GM18499 (cell line): ENCODE results near the gene HRH3.

Source experiments
- ATAC-seq: cut with Tn5 transposase; IDR thresholded peaks from one replicate; pipeline ENCODE4 v1.9.1; 2021; ENCODE audit warnings: moderate number of reproducible peaks; ENCODE audit not compliant: insufficient read depth, unreplicated experiment

Gene HRH3

GRCh38 chr20:62219992-62220665, at the start of gene HRH3:
Gene HRH3, minus strand, starts transcription at chr20:62220278. Its CDS starts 308 bp downstream, at chr20:62219970.
- no peak for ATAC-seq

DNA sequence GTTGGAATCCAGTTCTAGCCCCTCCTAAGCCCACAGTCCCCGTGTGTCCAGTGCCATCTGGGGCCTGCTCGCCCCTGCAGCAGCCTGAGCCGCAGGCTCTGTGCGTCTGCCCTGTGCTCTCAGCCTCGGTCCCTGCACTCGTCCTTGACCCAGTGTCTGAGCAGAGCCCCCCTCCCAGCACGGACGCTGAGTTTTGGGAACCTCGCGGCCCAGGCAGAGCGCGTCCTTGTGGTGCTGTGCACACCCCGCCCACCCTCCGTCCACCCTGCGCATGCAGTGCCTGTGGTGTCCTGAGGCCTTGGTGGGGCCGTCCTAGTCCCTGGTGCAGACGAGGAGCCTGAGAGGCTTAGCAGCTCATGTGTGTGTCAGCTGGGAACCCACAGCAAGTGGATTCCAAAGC, 49.8 kb upstream of the HRH3 start:
- ATAC-seq = no peak

- no peak for ATAC-seq
Measured at GRCh38 chr20:62269378-62269777, 49.3 kb upstream of the HRH3 start.

DNA sequence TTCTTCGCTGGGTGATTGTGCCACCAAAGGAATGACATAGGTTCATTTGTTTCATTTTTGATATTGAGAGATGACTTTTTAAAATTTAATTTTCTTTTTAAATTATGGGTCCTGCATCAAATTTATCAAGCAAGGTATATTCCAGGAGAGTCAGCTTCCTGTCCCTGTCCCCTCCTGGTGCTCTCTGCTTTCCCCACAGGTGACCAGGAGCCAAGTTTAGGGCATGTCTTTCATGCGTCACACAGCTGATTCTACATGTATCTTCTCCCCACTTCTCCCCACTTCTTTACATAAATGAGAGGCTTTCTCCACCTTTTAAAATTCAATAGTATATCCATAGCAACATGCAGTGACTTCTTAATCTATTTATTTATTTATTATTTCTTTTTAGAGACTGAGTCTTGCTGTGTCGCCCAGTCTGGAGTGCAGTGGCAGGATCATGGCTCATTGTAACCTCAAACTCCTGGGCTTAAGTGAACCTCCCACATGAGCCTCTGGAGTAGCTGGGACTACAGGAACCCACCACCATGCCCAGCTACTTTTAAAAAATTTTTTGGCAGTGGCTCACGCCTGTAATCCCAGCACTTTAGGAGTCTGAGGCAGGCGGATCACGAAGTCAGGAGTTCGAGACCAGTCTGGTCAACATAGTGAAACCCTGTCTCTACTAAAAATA, 48.3 kb upstream of the HRH3 start:
- no peak for ATAC-seq

GRCh38 chr20:62267543-62267942, 47.5 kb upstream of the HRH3 start:
- no peak for ATAC-seq

- ATAC-seq = no peak
Measured at GRCh38 chr20:62266851-62267250, 46.8 kb upstream of the HRH3 start.

GRCh38 chr20:62266340-62266739, 46.3 kb upstream of the HRH3 start:
- no peak for ATAC-seq

- ATAC-seq = no peak
Measured at GRCh38 chr20:62265365-62265764, 45.3 kb upstream of the HRH3 start.

GRCh38 chr20:62263396-62263795, 43.3 kb upstream of the HRH3 start:
- no peak for ATAC-seq

GRCh38 chr20:62262064-62262463, 42.0 kb upstream of the HRH3 start:
- no peak for ATAC-seq

DNA sequence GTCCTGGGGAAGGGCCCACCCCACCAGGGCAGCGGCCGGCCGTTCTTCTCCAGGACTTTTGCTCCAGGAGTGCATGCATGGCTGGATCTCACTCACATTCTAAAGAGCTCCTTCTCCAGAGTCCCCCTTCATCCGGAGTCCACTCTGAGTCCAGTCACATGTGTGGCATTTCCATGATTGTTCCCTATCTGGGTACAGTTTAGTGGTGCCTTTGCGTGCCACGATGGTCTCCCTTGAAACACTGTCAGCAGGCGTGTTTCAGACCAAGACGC, 39.2 kb upstream of the HRH3 start:
- ATAC-seq = no peak

DNA sequence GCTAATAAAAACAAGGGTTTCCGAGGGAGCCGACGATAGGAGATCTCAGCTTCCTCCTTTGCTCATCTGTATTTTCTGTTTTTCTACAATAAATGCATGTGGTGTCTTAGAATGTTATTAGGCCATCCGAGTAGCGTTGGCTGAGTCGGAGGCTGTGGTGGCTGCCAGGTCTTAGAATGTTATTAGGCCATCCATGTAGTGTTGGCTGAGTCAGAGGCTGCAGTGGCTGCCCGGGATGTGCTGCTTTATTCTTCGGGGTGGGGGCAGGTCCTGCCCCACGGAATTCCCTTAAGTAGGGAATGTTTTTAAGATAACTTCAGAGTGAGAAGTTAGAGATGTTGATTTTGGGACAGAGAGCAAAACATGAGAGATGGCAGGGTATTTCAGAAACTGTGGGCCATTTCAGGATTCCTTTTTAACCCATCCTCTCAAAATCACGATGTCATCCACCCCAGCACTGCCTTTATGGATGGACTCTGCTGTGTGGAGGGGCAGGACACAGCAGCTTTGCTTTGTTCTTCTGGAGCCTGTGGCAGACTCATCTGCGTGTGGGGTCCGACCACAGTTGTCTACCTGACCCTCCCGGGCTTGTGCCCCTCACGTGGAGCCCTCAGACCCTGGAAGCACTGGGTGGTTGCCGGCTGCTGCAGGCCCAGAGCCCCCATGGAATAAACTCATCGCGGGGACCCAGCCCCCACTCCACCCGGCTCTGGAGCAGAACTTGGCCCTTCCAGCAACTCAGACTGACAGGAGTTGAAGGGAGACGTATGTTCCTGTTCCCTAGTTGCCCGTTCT, 38.6 kb upstream of the HRH3 start:
- ATAC-seq = no peak

GRCh38 chr20:62255976-62256375, 35.9 kb upstream of the HRH3 start:
- no peak for ATAC-seq

DNA sequence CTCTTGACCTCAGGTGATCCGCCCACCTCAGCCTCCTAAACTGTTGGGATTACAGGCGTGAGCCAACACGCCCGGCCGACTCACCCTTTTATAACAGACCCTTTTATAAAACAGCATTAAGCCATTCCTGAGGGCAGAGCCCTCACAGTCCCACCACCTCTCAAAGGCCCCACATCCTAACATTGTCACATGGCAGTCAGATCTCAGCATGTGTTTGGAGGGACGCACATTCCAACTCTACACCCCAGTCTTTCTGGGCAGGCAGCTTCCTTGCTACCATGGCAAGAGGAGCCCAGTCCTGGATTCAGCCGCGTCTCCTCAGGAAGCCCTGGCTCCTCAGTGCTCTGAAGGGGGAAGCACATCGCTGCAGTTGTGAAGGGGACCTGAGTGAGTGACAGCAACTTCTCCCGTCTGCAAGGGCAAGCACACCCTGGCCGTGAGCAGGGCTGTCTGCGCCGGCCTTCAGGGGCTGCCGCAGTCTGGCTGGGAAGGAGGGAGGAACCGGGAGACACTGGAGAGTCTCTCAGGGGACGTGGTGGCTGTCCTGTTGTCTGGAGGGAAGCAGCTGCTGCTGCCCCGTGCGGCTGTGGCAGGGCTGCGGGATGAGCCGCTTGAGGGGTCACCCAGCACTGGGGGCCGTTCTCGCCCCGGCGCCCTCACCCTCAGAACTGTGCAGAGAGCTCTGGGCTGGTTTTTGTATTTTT, 34.1 kb upstream of the HRH3 start:
- ATAC-seq = no peak

DNA sequence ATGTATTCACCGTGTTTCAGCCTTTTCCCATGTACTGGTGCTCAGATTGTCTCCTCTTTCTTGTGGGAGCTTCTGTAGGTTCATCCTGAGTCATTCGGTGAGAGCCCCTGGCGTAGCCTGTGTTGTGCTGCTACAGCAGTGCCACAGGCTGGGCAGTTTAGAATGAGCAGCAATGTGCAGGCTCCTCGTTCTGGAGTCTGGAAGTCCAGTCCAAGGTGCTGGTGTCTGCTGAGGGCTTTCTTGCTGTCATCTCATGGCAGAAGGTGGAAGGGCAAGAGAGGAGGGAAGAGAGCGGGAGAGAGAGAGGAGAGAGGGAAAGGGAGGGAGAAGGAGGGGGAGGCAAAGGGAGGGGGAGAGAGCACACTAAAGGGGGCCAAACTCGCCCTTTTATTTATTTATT, 33.3 kb upstream of the HRH3 start:
- ATAC-seq = no peak

DNA sequence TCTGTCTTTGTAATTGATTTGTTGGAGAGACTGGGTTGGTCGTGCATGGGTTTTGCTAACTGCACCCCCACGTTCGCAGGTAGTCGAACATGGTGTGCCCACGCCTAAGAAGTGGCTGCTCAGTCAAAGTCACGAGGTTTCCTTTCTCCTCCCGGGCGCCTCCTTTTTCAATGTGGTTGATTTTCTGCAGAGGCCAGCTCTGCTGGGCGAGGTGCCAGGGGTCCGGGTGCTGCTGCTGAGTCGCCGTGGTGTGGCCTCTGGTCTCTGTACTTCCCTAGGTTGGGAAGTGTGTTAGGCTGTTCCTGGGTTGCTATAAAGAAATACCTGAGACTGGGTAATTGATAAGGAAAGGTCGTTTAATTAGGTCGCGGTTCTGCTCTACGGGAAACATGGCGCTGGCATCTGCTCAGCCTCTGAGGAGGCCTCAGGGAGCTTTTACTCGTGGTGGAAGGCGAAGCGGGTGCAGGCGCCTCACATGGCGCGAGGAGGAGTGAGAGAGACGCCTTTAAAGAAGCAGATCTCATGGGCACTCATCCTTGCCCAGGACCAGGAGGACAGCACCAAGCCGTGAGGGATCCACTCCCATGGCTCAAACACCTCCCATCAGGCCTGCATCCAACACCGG, 32.4 kb upstream of the HRH3 start:
- no peak for ATAC-seq

DNA sequence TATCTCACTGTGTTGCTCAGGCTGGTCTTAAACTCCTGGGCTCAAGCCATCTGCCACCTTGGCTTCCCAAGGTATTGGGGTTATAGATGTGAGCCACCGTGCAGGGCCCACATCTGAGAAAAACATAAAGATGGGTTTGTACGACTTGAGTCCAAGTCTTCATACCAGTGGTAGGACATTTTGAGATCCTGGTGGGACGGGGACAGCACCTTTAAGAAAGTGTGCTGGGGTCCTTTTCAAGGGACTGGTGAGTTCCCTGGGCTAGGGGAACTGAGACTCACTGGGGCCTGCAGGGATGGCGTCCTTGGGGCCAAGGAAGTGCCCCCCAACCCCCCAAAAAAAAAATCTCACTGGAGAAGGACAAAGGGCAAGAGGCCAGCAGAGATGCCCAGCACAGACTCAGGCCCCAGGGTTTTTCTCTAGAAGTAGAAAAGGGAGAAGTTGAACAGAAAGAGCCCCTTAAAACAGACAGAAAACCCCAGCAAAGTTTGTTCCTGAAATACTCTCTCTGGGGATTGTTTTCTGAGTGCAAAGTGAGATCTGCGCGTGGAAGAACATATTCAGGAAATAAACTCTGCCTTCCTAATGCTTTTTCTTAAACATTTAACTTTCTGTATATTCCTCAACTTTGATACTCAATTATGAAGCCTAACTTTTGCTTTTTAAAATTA, 28.9 kb upstream of the HRH3 start:
- no peak for ATAC-seq

DNA sequence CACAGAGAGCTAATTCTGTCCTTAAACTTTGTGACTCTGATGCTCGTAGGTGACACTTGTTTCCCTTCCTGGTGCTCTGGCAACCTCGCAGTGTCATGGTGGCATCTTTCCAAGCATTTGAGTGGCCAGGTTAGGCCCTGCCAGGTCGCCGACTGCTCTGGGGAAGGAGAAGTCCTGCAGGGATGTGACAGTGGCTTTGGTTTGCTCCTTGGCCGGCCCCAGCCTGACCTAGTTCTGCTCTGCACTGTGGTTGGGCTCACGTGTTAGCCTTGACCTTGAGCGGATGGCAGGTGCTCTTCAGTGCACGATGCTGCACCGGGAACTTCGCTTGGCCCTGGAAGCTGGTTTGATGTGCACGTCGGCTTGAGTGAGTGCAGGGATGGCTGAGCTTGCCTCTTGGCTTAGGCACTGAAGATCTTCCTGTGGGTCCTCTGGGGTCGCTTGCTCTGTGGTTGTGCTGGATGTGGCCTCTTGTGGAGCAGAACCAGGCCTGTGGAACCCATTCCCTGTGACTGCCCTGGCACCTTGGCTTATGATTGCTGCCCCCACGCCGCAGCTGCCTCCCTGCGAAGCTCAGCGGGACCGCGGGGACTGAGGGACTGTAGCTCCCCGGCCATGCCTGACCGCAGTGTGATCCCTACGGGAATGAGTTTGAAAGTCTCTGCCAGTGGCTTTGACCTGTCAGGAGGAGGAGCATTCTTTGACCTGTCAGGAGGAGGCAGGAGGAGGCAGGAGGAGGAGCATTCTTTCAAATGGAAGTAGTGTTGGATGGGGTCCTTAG, 27.0 kb upstream of the HRH3 start:
- no peak for ATAC-seq

DNA sequence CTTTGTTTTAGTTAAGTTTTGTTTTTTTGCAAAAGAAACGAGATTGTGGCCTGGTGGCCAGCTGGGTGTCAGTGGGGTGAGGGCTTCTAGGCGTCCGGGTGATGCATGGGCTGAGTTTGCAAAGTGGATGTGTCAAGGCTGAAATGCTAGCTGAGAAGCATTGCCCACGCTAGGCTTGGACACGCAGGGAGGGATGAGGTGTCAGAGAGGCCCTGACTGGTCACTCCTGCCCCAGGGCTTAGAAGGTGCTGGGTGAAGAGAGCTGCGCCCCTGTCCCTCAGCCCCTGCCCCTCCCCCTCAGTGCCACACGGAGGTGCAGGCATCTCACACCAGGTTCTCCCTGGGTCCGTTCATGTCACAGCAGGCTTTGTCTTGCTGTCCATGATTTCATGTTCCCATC, 26.4 kb upstream of the HRH3 start:
- no peak for ATAC-seq
